Measurements from ENCODE around the gene ARMC2. TPM values are rescaled to one million over a fixed set of nuclear protein-coding genes. Genes with fewer than 3 reads are reported as not detected.

The ARMC2 gene, protein sequence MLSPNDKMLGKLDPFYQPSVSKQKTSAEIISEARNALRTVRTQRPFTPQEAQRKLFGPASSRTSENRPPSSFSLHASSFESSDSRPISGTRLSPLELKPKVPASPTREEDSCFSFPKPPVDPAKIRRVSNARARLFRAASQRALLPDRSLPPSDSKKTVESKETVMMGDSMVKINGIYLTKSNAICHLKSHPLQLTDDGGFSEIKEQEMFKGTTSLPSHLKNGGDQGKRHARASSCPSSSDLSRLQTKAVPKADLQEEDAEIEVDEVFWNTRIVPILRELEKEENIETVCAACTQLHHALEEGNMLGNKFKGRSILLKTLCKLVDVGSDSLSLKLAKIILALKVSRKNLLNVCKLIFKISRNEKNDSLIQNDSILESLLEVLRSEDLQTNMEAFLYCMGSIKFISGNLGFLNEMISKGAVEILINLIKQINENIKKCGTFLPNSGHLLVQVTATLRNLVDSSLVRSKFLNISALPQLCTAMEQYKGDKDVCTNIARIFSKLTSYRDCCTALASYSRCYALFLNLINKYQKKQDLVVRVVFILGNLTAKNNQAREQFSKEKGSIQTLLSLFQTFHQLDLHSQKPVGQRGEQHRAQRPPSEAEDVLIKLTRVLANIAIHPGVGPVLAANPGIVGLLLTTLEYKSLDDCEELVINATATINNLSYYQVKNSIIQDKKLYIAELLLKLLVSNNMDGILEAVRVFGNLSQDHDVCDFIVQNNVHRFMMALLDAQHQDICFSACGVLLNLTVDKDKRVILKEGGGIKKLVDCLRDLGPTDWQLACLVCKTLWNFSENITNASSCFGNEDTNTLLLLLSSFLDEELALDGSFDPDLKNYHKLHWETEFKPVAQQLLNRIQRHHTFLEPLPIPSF
- total RNA-seq, result 0.34 and 1.00 TPM in 2 replicates

DNA sequence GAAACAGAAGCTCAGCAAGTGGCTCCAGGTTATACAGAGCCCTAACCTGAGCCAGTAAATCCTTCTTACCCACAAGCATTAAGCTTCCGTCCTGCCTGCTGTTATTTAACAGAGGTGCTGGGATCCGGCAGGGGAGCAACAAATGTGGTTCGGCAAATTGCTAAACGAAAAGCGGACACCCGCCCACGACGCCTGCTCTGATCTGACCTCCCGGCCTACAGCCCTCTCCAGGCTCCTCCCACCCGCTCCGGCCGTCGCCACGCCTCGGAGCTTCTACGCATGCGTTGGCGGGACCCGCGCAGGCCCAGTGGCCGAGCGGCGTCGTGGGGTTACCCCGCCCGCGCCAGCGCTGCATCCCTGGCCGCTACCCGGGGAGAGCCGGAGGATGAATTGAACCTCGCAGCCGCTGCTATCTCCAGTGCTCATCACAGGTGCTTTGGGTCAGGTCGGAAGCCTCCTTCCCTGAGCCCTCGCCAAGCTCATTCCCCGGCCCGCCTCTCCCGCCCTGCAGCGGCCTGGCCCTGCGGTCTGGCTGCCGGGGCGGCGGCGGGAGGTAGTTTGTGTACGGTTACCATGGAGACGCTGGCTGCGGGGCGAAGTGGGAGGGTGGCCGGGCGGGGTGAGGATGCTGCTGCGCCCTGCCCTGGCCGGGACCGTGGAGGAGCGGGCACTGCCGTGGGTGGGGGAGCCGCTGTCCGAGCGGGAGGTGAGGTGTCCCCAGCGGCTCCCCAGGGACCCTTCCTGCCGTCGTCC is at the start of gene ARMC2:
Gene ARMC2 (plus strand): TSS at position 307 of the 753 bp plus-strand sequence. CDS start 5,846 bp downstream, outside the sequence.

Other genes starting within 250 kb of the ARMC2 start
- gene SESN1, start 246.4 kb downstream of the ARMC2 start, total RNA-seq, result 20.5 and 30.2 TPM in 2 replicates
- 14.0 and 16.0 TPM in 2 replicates for gene CEP57L1, start 247.1 kb downstream of the ARMC2 start, total RNA-seq

Data from nasal cavity respiratory epithelium epithelial cell of viscerocranial mucosa (primary cell).